ENCODE measurements around the gene KRT39. TPM values are rescaled to one million over a fixed set of nuclear protein-coding genes. Genes with fewer than 3 reads are reported as not detected.

KRT39 gene
- total and polyA plus RNA-seq, 2 of the 8 experiments (the other 6 are each of a cell fraction or from before 2014, with no cell fraction given) = not detected

DNA sequence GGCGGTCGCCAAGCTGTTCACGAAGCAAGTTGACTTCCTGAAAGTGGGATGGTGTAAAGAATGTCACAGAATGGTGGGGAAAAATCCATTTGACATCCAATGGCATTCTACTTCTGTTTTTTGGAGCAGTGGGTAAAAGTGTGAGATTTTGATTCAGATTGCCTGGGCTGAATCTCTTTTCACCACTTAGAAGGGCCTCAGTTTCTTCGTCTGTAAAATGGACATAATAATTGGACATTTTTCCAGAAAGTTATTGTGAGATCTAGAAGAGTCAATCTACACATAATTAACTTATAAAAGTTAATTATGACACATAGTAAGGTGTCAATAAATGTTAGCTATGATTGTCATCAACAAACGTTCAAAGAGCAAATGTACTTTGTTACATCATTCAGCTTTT lies 14.4 kb upstream of the KRT39 start:
- Histone ChIP-seq H2BK5ac (ENCODE audit: low read depth, low read length) (no peak overlapping the region), H2BK20ac (ENCODE audit: low read length) (no peak overlapping the region), H3K79me2 (ENCODE audit: control insufficient read depth in 1 of 2, insufficient read depth in 2 of 2, low read length in 2 of 2) (no peaks in the 10 kb centered on the region), H3K27ac (ENCODE audit: low read depth, low read length) (no peak overlapping the region), H4K20me1 (replicated peaks in 1 of 2; ENCODE audit: control insufficient read depth in 1 of 2, insufficient read depth in 2 of 2, low read length in 2 of 2) (no peaks in the 10 kb centered on the region), H3K4me2 (ENCODE audit: insufficient read depth in 1 of 2, low read depth in 2 of 2, low read length in 2 of 2) (no peak overlapping the region), H3K9ac (replicated peaks in 1 of 4; ENCODE audit: extremely low read depth in 1 of 4, low read depth in 3 of 4, low read length in 3 of 4) (no peak overlapping the region), H3K23me2 (ENCODE audit: low read depth, low read length) (no peaks in the 10 kb centered on the region), H4K91ac (replicated peaks; ENCODE audit: insufficient read length, low read length) (no peak overlapping the region), H2BK15ac (ENCODE audit: low read length) (no peak overlapping the region), H3K56ac (replicated peaks; ENCODE audit: insufficient read length, low read depth, low read length) (no peak overlapping the region), H2BK120ac (replicated peaks; ENCODE audit: low read depth, low read length) (no peak overlapping the region), H3K36me3 (ENCODE audit: control insufficient read depth in 2 of 4, insufficient read depth in 4 of 4, low read length in 3 of 4) (no peaks in the 10 kb centered on the region), H2BK12ac (ENCODE audit: low read depth, low read length) (no peak overlapping the region), H2AFZ (ENCODE audit: low read length) (no peak overlapping the region), H3K27me3 (replicated peaks in 1 of 4; ENCODE audit: control insufficient read depth in 3 of 4, extremely low read depth in 1 of 4, insufficient read depth in 3 of 4, low read length in 3 of 4) (no peaks in the 10 kb centered on the region), H2AK5ac (ENCODE audit: low read depth, low read length) (no peak overlapping the region), H3K14ac (ENCODE audit: insufficient read length) (no peak overlapping the region), H4K5ac (ENCODE audit: insufficient read length, low read depth, low read length) (no peak overlapping the region), H4K8ac (ENCODE audit: extremely low read depth, insufficient read depth, low read length) (no peak overlapping the region), H3K23ac (ENCODE audit: insufficient read length) (no peak overlapping the region), H3K79me1 (ENCODE audit: low read depth, low read length) (no peaks in the 10 kb centered on the region), H3K4me3 (ENCODE audit: extremely low read depth in 1 of 4, insufficient read depth in 2 of 4, low read depth in 3 of 4, low read length in 4 of 4) (no peak overlapping the region), H3K9me3 (ENCODE audit: insufficient read depth in 2 of 2, low read depth in 1 of 2, low read length in 1 of 2) (no peaks in the 10 kb centered on the region), H3K18ac (ENCODE audit: extremely low read depth, low read length) (no peak overlapping the region), H3K4me1 (replicated peaks in 1 of 4; ENCODE audit: control insufficient read depth in 3 of 4, insufficient read depth in 4 of 4, low read length in 3 of 4) (peaks cover 3 to 8% (median 6%) of the 10 kb centered on the region in 4 experiments; a peak in 4 of 7 replicates), H3K4ac (replicated peaks; ENCODE audit: insufficient read length, low read depth, low read length) (peak overlapping the region; percentile 74)
- FAIRE-seq (no peak), DNase-seq (ENCODE audit: low read depth in 1 of 2, low spot score in 2 of 2) (no peak)
- WGBS, 2 experiments (ENCODE audit: extremely low coverage in 1 of 2, insufficient coverage in 1 of 2, insufficient read length in 1 of 2, insufficient replicate concordance in 2 of 2, low coverage in 1 of 2, low lambda C conversion rate in 2 of 2, missing lambda C conversion rate in 1 of 2) = 98% methylated on average over 5 of the region's 5 CpGs; no CpG with 5 or more reads in 1 of the 2 experiments
- POLR2A ChIA-PET (ENCODE audit: partially characterized antibody) = no interaction called here
- CTCF ChIA-PET (ENCODE audit: partially characterized antibody) = interaction anchor here (0.8 to 5.4 kb wide), 4 partner anchors 18 to 342 kb away, joined by 3 to 34 read pairs (median 4); no protein-coding TSS in a partner anchor
- TF ChIP-seq BACH1 (IDR thresholded peaks at IDR 0.05; ENCODE audit: low read length) = no peak
- TF ChIP-seq SUZ12 (IDR thresholded peaks at IDR 0.05; ENCODE audit: low read length) = no peak
- TF ChIP-seq USF2 (IDR thresholded peaks at IDR 0.05; ENCODE audit: low read length) = no peak
- no peak for TF ChIP-seq KDM1A (IDR thresholded peaks at IDR 0.05; ENCODE audit: borderline replicate concordance, low read length)
- TF ChIP-seq NRF1 (IDR thresholded peaks at IDR 0.05; ENCODE audit: low read depth, low read length) = no peak
- TF ChIP-seq KDM5A (IDR thresholded peaks at IDR 0.05; ENCODE audit: low read length) = no peak
- no peak for TF ChIP-seq SIX5 (IDR thresholded peaks at IDR 0.05; ENCODE audit: low read depth, low read length)
